GM19035 (cell line): Measurements from ENCODE around the gene PTPN3.

Experiments
- ATAC-seq: cut with Tn5 transposase; IDR thresholded peaks from one replicate; pipeline ENCODE4 v1.9.1; 2021; ENCODE audit not compliant: unreplicated experiment

PTPN3 gene

DNA sequence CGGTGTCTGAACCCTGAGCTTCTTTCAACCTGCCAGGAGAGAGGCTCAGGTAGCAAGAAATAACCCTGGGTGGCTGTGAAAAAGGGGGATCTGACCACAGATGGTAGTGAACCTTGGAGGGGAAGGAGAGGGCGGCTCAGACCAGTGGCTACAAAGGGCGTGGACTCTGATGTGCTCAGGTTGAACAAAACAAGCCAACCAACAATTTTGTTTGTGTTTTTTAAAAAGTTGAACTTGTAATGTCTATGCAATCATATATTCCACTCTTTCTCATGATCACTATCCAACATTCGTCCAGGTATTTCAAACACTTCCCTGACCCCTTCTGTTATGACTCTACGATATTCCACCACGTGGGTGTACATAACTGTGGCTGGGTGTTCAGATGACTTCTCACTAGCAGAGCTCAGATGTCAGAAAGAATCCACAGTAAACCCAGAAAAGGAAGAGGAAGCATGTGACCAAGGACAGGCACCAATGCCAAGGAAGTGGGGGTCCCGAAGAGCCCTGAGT, 20.0 kb downstream of the PTPN3 start:
- no peak for ATAC-seq

DNA sequence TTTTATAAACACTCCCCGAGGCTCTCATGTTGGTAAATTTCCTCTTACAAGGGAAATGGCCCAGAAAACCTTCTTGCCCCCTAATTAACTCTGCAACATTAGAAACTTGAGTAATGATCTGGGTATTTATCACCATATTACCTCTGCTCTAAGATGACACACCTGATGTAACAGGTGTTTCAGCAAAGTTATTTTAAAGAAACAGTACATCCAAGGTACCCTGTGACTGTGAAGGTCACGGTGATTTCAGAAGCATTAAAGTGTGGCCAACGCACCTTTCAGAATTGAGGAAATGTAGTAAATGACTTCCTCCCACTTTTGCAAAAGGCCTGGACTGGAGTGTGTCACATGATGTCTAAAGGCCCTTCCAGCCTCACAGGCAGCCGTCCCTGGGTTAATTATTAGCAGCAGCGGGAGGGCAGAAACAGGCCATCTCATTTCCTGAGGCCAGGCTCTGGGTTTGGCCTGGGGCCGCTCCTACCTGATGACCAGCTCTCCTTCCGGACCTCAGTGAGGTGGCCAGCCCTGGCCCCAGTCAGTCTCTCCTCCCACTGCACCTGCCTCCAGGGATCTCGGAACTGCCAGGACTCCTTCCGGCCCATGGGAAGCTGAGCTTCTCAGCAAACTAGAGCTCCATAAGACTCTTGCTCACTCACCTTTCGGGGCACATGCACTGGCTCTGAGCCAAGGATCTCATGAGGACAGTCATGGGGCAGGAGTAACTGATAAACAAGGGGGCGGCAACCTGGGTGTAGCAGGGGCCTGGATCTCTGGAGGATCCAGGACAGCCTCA, 20.7 kb downstream of the PTPN3 start:
- peak; percentile 66 for ATAC-seq

- no peak for ATAC-seq
These were observed 21.4 kb downstream of the PTPN3 start for GRCh38 chr9:109476642-109477257.

DNA sequence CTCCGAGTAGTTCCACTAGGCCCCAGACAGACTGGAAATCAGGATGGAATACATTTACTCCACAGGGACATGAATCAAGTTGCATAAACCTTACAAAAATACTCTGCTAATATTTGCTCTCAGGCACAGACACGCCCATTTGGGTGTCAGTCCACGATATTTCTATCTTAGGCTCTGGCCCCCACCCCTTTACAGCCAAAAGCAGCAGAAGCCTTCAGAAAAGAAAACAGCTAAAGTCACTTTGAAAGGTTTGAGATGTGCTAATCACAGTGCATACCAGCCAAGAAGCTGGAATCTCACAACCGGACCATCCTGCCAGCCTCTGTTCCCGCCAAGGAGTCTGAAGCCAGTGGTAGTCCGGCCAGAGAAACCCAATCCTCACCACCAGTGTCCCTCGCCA, 22.6 kb downstream of the PTPN3 start:
- ATAC-seq, result no peak

DNA sequence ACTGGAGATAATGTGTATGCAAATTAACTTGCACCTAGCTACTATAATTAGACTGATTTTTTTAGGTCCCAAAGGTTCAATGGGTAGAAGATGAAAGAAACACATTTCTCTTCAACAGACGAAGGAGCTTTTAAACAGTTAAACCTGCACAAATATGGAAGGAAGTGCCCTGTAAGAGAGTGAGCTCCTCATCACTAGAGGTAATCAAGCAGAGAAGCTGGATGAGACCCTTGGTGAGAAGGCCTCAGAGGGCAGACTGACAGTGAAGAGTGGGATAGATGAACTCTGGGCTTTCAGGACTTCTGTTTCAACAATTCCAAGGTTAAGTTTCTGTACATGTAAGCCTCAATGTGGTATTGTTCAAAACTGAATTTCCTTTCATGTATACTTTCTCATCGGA, 23.2 kb downstream of the PTPN3 start:
- no peak for ATAC-seq

GRCh38 chr9:109474170-109474569, 23.9 kb downstream of the PTPN3 start:
- no peak for ATAC-seq

DNA sequence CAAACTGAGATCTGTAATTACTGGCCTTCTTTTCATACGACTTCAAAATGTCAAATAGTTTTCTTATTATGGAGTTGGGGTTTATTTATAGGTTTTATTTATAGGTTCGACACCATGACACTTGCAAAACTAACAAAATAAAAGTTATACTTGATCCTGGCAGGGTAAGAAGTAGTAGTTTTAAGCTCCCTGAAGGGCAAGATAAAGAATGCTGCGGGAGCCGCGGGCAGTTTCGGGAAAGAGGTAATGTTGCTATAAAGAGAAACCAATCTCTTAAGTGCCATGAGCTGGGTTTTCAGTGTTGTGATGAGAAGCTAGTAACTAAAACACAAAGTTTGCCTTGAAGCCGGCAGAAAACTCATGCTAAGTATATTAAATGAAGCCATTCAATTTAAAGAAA, 24.8 kb downstream of the PTPN3 start:
- ATAC-seq, result no peak

DNA sequence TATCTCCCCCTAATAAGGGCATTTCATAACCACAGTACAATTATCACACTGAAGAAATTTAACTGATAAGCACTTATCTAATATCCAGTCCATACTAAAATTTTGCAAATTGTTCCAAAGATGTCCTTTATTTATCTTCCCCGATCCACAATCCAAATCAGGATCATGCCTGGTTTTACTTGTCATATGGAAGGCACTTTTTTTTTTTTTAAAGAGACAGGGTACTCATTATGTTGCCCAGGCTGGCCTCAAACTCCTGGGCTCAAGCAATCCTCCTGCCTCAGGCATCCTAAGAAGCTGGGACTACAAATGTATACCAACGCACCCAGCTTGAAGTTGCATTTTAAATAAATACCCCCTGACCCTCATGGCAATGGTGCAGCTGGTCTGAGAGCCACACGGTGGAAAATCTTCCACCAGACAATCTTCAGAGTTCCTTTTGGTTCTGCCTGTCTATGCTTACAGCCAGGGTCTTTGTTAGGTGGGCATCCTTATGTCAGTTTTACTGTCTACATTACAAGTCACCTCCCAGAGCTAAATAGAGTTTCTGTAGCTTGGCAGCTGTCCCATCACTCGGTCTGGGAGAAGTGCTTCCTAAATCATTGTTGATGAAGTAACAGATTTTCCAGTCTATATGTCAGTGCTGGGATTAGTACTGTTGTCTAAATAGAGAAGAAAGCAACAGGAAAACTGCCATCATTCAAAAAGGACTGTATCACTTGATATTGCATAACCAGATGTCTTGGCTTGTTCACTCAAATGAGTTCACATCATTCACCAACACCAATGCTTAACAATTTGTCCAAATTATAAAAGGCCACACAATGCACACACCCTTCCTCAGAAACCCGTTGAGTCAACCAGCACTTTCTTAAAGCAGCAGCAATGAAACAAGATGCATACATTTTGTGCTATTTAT, 26.4 kb downstream of the PTPN3 start:
- no peak for ATAC-seq

DNA sequence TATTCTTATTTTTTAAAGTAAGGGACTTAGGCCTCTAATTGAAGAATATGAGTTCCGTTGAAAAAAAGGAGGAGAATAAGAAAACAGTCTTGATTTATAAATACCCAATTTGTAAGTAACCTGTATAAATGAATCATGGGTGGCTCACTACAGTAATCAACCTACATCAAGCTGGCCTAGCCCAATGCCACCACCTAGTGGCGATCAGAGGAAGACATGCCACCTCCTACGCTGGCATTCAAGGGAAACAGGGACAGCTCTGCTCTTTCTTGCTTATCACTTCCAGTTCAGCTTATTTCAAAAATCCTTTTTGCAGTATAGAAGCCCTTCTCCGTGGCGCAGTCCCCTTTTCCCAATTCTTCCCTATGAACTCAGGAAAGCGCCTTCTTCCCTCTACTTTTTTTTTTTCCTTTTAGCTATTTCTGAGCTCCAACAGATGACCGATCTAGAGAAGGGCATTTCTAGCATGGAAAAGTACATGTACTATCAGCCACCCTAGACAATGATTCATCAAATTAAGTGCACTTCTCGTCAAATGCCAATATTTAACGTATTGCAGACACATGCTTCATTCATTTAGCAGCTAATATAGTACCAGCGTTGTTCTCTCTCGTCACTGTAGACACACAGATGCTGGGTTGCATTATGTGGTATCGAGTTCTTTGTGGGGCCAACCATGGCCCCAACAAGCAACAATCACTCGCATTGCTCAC, 28.3 kb downstream of the PTPN3 start:
- ATAC-seq, result peak; percentile 95

- ATAC-seq, result no peak
These were observed 29.2 kb downstream of the PTPN3 start for GRCh38 chr9:109468927-109469326.

DNA sequence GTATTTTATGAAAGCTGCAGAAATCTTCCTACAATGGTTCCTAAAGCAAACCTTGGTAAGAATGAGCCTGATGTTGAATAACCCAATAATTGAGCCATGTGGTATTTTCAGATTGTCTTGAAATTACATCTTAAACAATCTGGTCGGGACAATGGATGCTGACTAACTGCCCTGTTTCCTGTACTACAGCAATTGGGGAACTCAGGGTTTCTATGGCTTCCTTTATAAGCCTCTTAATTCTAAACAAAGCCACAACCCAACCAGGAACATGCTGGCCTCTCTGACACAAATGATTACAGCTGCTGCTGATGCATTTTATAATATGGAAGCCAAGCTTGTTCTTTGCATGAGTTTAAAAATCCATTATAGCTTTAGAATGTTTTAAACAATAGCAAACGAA, 30.2 kb downstream of the PTPN3 start:
- no peak for ATAC-seq

DNA sequence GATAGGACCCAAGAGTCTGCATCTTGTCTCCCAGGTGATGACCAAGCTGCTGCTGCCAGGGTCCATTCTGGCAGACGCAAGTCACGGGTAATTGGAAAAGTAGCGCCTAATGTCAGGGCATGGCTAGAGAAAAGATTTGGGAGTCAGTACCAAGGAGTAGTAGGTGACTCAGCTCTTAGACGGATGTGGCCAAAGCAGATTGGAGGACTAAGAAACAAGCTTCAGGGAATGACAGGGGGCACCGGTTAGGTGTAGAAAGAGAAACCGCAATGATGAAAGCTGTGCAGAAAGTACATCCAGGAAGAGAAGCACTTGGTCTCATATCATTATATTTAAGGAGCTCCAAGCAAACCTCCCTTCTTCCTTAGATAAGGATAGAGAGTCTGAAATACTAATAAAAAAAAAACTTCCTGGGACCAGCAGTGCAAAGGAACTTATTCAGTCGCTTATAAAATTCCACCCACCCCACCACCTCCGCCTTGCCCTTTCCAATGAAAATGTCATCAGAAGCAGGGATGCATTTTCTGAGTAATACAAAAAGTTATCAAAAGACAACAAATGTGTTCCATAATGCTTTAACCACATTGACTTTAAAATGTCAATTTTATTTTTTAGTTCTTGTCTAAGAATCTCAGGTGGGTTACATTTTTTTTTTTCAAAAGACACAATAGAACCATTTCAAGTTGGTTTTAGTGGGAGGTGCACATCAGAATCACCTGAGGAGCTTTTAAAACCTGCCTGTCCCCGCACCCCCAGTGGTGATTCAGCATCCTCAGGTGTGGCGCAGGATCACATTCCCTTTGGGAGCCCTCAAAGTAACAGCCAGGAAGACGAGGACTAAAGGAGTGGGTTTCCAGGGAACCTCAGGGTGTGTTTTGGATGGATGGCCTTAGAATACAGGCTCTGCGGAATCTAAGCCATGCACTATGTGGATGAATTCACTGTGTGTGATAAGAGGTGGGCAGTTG, 31.2 kb downstream of the PTPN3 start:
- ATAC-seq, result no peak

GRCh38 chr9:109463924-109464625, 34.0 kb downstream of the PTPN3 start:
- peak; percentile 82 for ATAC-seq

DNA sequence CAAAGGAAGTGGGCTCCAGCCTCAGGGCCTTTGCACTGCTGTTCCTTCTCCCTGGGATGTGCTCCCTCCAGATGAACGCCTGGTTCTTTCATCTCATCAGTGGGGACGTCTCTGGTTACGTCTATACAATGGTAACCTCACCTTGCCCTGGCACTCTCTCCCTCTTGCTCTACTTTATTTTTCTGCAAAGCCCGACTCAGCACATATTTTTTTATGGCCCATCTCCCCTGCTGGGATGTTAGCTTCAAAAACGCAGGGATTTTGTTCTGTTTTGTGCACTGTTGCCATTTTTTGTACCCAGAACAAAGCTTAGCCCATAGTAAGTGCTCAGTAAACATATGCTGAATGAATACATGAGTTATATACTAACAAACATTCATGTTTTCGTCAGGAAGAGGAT, 37.5 kb downstream of the PTPN3 start:
- ATAC-seq, result no peak

DNA sequence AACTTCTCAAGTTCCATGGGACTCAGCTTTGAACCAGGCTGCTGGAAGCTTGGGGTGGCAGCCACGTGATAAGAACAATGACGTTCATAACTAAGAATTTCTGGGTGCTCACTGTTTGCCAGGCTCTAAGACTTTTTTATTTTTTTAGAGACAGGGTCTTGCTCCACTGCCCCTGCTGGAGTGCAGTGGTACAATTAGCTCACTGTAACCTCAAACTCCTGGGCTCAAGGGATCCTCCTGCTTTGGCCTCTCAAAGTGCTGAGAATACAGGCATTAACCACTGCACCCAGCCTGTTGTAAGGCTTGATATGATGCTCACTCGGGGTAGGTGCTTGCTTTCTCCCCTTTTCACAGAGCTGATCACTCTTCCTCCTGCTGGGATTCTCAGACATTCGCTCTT, 38.7 kb downstream of the PTPN3 start:
- ATAC-seq, result no peak

- no peak for ATAC-seq
These were observed 39.5 kb downstream of the PTPN3 start for GRCh38 chr9:109458453-109459211.

GRCh38 chr9:109456811-109457210, 41.3 kb downstream of the PTPN3 start:
- no peak for ATAC-seq

GRCh38 chr9:109455861-109456260, 42.2 kb downstream of the PTPN3 start:
- no peak for ATAC-seq
